ENCODE results near the gene TSPYL2. TPM values are rescaled to one million over a fixed set of nuclear protein-coding genes. Genes with fewer than 3 reads are reported as not detected.

Gene TSPYL2
- total RNA-seq, 1 donor from 2014 or later, result 40.3 TPM

GRCh38 chrX:53095796-53096195 lies 13.6 kb downstream of the TSPYL2 start:
- intact Hi-C loops (cut with micrococcal nuclease), result no loop called here
- no peak for DNase-seq (ENCODE audit: low spot score)
- no peaks in the 10 kb centered on the region for H3K9me3 Mint-ChIP-seq
- peak overlapping the region; percentile 27 for H3K4me3 Mint-ChIP-seq
- H3K27me3 Mint-ChIP-seq (ENCODE audit: insufficient read depth), result no peaks in the 10 kb centered on the region
- peaks cover 3% of the 10 kb centered on the region for H3K36me3 Mint-ChIP-seq (ENCODE audit: low read depth)
- no peak overlapping the region for H3K27ac Mint-ChIP-seq
- peaks cover 22% of the 10 kb centered on the region for H3K4me1 Mint-ChIP-seq (ENCODE audit: low read depth)

- peaks cover 5% of the 10 kb centered on the region for H3K4me1 Mint-ChIP-seq (ENCODE audit: low read depth)
- H3K9me3 Mint-ChIP-seq, result no peaks in the 10 kb centered on the region
- H3K27me3 Mint-ChIP-seq (ENCODE audit: insufficient read depth), result no peaks in the 10 kb centered on the region
- H3K4me3 Mint-ChIP-seq, result no peak overlapping the region
- intact Hi-C loops (cut with micrococcal nuclease), result no loop called here
- DNase-seq (ENCODE audit: low spot score), result no peak
- no peaks in the 10 kb centered on the region for H3K36me3 Mint-ChIP-seq (ENCODE audit: low read depth)
- no peak overlapping the region for H3K27ac Mint-ChIP-seq
These were observed 32.8 kb downstream of the TSPYL2 start for GRCh38 chrX:53114864-53115549.

GRCh38 chrX:53115550-53115874 lies 33.3 kb downstream of the TSPYL2 start:
- Mint-ChIP-seq H3K4me3 (no peak overlapping the region), H3K36me3 (ENCODE audit: low read depth) (no peaks in the 10 kb centered on the region), H3K27me3 (ENCODE audit: insufficient read depth) (no peaks in the 10 kb centered on the region), H3K27ac (no peak overlapping the region), H3K4me1 (ENCODE audit: low read depth) (peaks cover 5% of the 10 kb centered on the region), H3K9me3 (no peaks in the 10 kb centered on the region)
- intact Hi-C loops (cut with micrococcal nuclease), result no loop called here
- DNase-seq (ENCODE audit: low spot score), result no peak

GRCh38 chrX:53116101-53116500 lies 33.9 kb downstream of the TSPYL2 start:
- Mint-ChIP-seq H3K4me3 (no peak overlapping the region), H3K27me3 (ENCODE audit: insufficient read depth) (no peaks in the 10 kb centered on the region), H3K36me3 (ENCODE audit: low read depth) (no peaks in the 10 kb centered on the region), H3K9me3 (no peaks in the 10 kb centered on the region), H3K27ac (peak overlapping the region; percentile 15), H3K4me1 (ENCODE audit: low read depth) (peaks cover 5% of the 10 kb centered on the region)
- no peak for DNase-seq (ENCODE audit: low spot score)
- intact Hi-C loops (cut with micrococcal nuclease), result no loop called here

- no peak overlapping the region for H3K4me3 Mint-ChIP-seq
- no peak for DNase-seq (ENCODE audit: low spot score)
- no peak overlapping the region for H3K27ac Mint-ChIP-seq
- peaks cover 4% of the 10 kb centered on the region for H3K36me3 Mint-ChIP-seq (ENCODE audit: low read depth)
- H3K4me1 Mint-ChIP-seq (ENCODE audit: low read depth), result no peaks in the 10 kb centered on the region
- no peaks in the 10 kb centered on the region for H3K27me3 Mint-ChIP-seq (ENCODE audit: insufficient read depth)
- no peaks in the 10 kb centered on the region for H3K9me3 Mint-ChIP-seq
- intact Hi-C loops (cut with micrococcal nuclease), result no loop called here
These were observed 39.8 kb downstream of the TSPYL2 start for GRCh38 chrX:53122013-53122412.

- H3K36me3 Mint-ChIP-seq (ENCODE audit: low read depth), result peaks cover 4% of the 10 kb centered on the region
- no peak overlapping the region for H3K4me3 Mint-ChIP-seq
- no peak overlapping the region for H3K27ac Mint-ChIP-seq
- no peaks in the 10 kb centered on the region for H3K27me3 Mint-ChIP-seq (ENCODE audit: insufficient read depth)
- intact Hi-C loops (cut with micrococcal nuclease), result no loop called here
- H3K9me3 Mint-ChIP-seq, result no peaks in the 10 kb centered on the region
- no peak for DNase-seq (ENCODE audit: low spot score)
- no peaks in the 10 kb centered on the region for H3K4me1 Mint-ChIP-seq (ENCODE audit: low read depth)
These were observed 43.3 kb downstream of the TSPYL2 start for GRCh38 chrX:53125506-53125905.

GRCh38 chrX:53126377-53126776 lies 44.2 kb downstream of the TSPYL2 start:
- H3K36me3 Mint-ChIP-seq (ENCODE audit: low read depth), result peaks cover 4% of the 10 kb centered on the region
- intact Hi-C loops (cut with micrococcal nuclease), result no loop called here
- no peaks in the 10 kb centered on the region for H3K27me3 Mint-ChIP-seq (ENCODE audit: insufficient read depth)
- no peak for DNase-seq (ENCODE audit: low spot score)
- H3K4me1 Mint-ChIP-seq (ENCODE audit: low read depth), result no peaks in the 10 kb centered on the region
- H3K4me3 Mint-ChIP-seq, result no peak overlapping the region
- no peaks in the 10 kb centered on the region for H3K9me3 Mint-ChIP-seq
- H3K27ac Mint-ChIP-seq, result no peak overlapping the region

GRCh38 chrX:53128097-53128749 lies 46.1 kb downstream of the TSPYL2 start:
- intact Hi-C loops (cut with micrococcal nuclease), result no loop called here
- Mint-ChIP-seq H3K4me3 (no peak overlapping the region), H3K27me3 (ENCODE audit: insufficient read depth) (no peaks in the 10 kb centered on the region), H3K9me3 (no peaks in the 10 kb centered on the region), H3K4me1 (ENCODE audit: low read depth) (no peaks in the 10 kb centered on the region), H3K27ac (no peak overlapping the region), H3K36me3 (ENCODE audit: low read depth) (peaks cover 4% of the 10 kb centered on the region)
- no peak for DNase-seq (ENCODE audit: low spot score)

- Mint-ChIP-seq H3K9me3 (no peaks in the 10 kb centered on the region), H3K4me1 (ENCODE audit: low read depth) (no peaks in the 10 kb centered on the region), H3K27ac (no peak overlapping the region), H3K36me3 (ENCODE audit: low read depth) (peaks cover 1% of the 10 kb centered on the region), H3K4me3 (no peak overlapping the region), H3K27me3 (ENCODE audit: insufficient read depth) (no peaks in the 10 kb centered on the region)
- intact Hi-C loops (cut with micrococcal nuclease), result no loop called here
- no peak for DNase-seq (ENCODE audit: low spot score)
These were observed 51.2 kb downstream of the TSPYL2 start for GRCh38 chrX:53133400-53133799.

- no peak overlapping the region for H3K27ac Mint-ChIP-seq
- peaks cover 1% of the 10 kb centered on the region for H3K36me3 Mint-ChIP-seq (ENCODE audit: low read depth)
- H3K27me3 Mint-ChIP-seq (ENCODE audit: insufficient read depth), result no peaks in the 10 kb centered on the region
- no peaks in the 10 kb centered on the region for H3K4me1 Mint-ChIP-seq (ENCODE audit: low read depth)
- H3K9me3 Mint-ChIP-seq, result no peaks in the 10 kb centered on the region
- no peak for DNase-seq (ENCODE audit: low spot score)
- intact Hi-C loops (cut with micrococcal nuclease), result no loop called here
- no peak overlapping the region for H3K4me3 Mint-ChIP-seq
These were observed 53.4 kb downstream of the TSPYL2 start for GRCh38 chrX:53135581-53135980.

Other genes with a start within 250 kb of the TSPYL2 start
- not detected in 2 replicates for gene XAGE3, start 214.3 kb upstream of the TSPYL2 start, total RNA-seq
- gene FAM156B, start 185.0 kb upstream of the TSPYL2 start, total RNA-seq, result 18.6 and 24.1 TPM in 2 replicates
- 23.9 and 24.1 TPM in 2 replicates for gene FAM156A, start 123.8 kb upstream of the TSPYL2 start, total RNA-seq
- not detected in 2 replicates for gene GPR173, start 33.6 kb upstream of the TSPYL2 start, total RNA-seq
- gene KANTR, start 11.8 kb downstream of the TSPYL2 start, total RNA-seq, result 6.8 and 9.2 TPM in 2 replicates
- gene KDM5C, start 142.8 kb downstream of the TSPYL2 start, total RNA-seq, result 115 and 120 TPM in 2 replicates
- 0.26 and 0.27 TPM in 2 replicates for gene IQSEC2, start 199.2 kb downstream of the TSPYL2 start, total RNA-seq